ENCODE measurements around the gene HRH4.
A peak's percentile ranks its signal among the peaks of the same experiment; 100 is the strongest.

Gene HRH4

GRCh38 chr18:24460388-24460787 lies at the start of gene HRH4:
Gene HRH4, plus strand, starts transcription at chr18:24460637. Its CDS starts 92 bp downstream, at chr18:24460729.
- DNase-seq = no peak

DNA sequence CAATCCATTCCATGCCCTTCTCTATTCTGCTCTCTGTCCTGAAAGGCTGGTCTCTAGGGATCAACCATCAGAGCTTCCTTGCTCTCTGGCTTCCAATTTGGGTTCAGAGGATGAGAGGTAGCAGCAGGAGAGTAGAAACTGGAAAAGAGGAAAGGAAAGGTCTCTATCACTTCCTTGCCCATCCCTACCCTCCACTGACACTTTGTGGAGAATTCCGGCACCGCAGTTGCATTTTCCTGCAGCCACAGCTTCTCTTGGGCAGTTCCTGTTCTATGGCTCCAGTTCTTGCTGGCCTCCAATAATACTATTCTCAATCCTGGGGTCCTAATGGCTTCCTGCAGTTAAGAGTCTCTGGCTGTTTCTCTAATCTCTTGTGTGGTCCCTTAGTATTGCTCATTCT lies 47.3 kb upstream of the HRH4 start:
- DNase-seq = peak; percentile 44

GRCh38 chr18:24414349-24415003 lies 46.0 kb upstream of the HRH4 start:
- DNase-seq = no peak

DNA sequence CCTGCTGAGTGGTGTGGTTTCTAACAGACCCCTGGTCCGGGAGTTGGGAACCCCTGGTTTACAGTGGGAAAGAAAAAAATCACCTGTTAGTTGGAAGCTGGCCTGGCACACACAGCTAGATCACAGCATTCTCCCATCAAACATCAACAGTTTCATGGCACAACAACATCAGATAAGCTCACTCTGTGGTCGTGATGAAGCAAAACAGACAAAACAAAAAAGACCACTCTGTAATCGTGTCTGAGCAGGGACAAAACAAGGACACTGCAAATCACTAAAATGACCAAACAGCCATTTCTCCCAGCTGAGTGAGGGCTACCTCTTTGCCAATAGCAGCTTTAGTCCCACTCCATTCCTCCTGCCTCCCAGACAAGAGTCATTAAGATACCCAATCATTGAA lies 43.0 kb upstream of the HRH4 start:
- no peak for DNase-seq

- DNase-seq = no peak
Measured at GRCh38 chr18:24420551-24420950, 39.9 kb upstream of the HRH4 start.

GRCh38 chr18:24421831-24422230 lies 38.6 kb upstream of the HRH4 start:
- no peak for DNase-seq

DNA sequence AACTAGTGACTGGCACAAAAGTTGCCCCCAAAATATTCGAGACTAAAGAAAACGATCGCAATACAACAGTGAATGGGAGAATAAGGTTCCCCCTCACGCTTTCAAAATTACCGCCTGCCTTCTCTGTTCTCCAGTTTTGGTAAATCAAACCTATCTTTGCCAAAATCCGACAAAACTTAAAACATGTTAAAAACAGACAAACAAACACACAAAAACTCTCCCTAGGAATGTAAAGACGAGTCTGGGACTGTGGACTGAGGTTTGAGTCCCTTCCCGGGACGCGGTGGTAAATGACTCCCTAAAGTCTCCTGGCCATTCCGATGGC lies 34.4 kb upstream of the HRH4 start:
- DNase-seq = no peak

- DNase-seq = peak; percentile 97
Measured at GRCh38 chr18:24426398-24427294, 33.8 kb upstream of the HRH4 start, which contains the start of gene IMPACT. Gene IMPACT, plus strand, starts transcription at chr18:24426670. Its CDS starts 87 bp downstream, at chr18:24426757.

GRCh38 chr18:24427484-24427883 lies 33.0 kb upstream of the HRH4 start:
- peak; percentile 67 for DNase-seq

DNA sequence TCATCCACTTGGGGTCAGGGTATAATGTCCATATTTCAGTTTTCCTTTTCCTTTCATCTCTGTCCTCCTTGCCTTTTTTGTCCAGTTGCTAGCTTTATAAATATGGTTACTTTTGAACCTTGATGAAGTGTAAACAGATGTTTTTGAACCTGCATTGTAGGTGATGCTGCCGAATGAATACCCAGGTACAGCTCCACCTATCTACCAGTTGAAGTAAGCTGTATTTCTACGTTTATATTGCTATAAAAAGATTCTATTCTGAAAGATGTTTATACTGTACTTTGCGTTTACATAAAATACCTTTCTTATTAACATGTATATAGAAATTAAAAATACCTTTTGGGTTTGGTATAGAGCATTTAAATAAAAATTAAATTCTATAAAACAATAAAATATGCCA lies 31.7 kb upstream of the HRH4 start:
- peak; percentile 23 for DNase-seq

DNA sequence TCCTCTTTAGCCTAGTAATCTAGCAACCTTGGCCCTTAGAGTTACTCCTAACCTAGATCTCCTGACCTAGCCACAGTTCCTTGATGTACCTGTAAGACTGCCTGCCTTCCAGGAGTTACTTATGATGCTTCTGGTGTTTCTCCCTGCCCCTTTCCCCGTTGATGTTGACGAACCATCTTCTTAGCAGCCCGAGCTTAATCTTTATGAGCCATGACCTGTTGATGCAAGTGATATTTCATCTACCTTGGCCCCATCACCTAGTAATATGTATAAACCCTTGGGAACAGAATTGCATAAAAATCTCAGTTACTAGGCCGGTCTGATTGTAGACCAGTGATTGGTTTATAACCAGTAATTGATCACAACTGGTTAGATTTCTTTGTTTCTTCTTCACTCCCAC lies 31.2 kb upstream of the HRH4 start:
- DNase-seq = no peak

- DNase-seq = no peak
Measured at GRCh38 chr18:24432618-24433017, 27.8 kb upstream of the HRH4 start.

DNA sequence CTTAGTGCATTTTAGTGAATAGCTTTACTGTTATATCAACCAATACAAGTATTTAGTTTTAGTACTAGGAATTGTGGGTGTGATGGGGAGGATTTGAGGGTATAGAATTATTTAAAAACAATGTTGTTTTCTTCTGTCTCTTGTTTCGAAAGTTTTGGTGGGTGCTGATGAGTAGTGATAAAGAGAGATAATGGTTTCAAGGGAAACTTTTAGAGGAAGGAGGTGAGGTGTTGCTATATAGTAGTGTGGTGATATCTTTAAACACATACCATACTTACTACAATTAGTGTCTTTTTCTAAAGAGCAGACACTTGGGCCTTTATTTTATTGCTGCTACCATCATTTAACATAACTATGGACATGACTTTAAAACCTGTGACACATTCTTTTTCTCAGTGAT lies 23.5 kb upstream of the HRH4 start:
- no peak for DNase-seq

DNA sequence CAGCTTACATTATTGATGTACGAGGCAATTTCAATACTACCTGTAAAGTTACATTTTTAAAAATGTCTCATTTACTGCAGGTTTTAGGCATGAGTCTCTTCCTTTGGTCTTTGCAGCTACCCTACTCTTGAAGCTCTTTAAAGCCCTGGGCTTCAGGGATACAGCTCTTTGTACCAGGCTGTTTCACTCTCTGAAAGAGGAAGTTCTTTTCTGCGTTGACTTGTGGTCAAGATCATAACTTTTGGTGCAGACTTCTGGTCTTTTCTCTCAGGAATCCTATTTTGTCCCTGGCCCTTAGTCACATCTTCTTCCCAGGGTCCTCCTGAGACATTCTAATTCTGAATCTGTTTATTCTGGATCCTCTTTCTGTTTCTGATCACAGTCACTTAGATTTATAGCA lies 16.6 kb upstream of the HRH4 start:
- no peak for DNase-seq

GRCh38 chr18:24446453-24446852 lies 14.0 kb upstream of the HRH4 start:
- DNase-seq = no peak

DNA sequence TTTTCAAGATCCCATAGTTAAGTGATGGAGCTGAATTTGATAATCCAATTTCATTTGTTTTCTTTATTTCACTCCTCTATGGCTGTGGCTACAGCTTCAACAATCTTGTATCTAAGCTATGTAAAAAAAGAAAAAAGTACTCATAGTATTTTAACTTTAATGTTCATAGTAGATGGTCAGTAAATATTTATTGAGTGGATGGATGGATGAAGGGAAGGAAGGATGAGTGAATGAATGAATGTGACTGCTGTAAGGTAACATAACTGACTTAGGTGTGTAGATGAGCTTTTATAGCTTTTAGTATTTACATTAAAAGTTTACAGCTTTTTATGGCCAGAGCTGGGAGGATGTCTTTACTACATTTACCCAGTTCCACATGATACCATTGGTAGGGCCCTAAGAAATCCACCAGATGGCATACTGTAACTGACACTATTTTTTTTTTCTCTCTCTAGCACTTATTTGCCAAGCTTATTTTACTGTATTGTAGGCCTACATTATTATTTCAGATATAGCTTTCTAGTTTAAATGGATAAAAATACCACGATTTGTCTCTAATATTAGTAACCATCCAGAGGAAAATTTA lies 13.4 kb upstream of the HRH4 start:
- no peak for DNase-seq

DNA sequence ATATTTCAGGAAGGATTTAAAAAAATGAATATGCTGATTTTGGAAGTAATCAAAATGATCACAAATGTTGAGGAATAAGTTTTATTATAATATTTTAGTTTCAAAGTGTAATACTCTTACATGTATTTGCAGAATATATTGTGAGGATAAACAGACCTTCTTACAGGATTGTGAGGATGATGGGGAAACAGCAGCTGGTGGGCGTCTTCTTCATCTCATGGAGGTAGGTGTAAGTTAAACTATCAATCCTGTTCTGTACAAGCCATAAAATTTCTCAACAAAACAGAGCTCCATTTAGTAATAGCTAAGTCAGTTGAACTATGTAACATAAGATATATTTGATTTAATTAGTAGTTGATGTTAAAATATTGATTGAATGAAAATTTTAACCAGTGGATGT lies 12.5 kb upstream of the HRH4 start:
- DNase-seq = no peak

DNA sequence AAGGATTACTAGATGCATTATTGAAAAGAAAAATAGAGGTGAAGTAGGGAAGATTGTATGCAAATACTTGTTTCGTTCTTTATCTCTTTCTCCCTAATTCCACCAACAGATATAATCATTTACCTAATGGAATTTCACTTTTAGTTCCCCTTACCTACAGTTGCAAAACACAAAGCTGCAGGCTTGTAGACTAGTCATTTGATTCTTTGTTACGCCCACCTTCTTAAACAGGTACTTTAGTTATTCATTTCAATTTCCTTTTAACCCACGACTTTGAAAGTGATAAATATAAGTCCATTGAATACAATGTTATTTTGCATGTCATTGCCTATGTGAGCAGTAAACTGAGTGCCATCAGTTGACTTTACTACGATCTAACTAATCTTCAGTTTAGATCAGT lies 3.9 kb upstream of the HRH4 start:
- DNase-seq = no peak

- no peak for DNase-seq
Measured at GRCh38 chr18:24459772-24460171, 665 bp upstream of the HRH4 start.

GRCh38 chr18:24461996-24462395 lies 1.6 kb downstream of the HRH4 start:
- no peak for DNase-seq

GRCh38 chr18:24462838-24463775 lies 2.7 kb downstream of the HRH4 start:
- no peak for DNase-seq

GRCh38 chr18:24465486-24465885 lies 5.0 kb downstream of the HRH4 start:
- no peak for DNase-seq

DNA sequence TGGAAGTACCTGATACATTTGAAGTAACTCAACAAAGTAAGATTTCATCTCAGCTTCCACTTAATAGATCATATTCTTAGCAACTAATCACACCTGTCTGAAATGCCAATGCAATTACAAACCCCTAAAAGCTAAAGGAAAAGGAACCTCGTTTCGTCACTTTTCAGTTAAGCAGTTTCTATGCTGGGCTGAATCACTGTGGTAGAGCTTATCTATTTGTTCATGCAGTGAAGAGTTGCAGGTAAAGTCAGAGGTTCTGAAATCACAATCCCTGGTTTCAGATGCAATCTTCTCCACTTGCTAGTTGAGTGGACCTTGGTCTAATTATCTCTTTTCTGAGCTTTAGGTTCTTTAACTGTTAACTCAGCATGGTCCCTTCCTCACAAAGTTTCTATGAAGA lies 6.3 kb downstream of the HRH4 start:
- no peak for DNase-seq

All from NCI-H146 (cell line).